SW 1271 (cell line): ENCODE data around the gene DISP3.
"Not testable (repeated sequence)": the region's sequence is repeated elsewhere in the genome, so short reads cannot be mapped to it uniquely, and the experiment has no call there.

Experiments used
- DNase-seq, 2 experiments: peaks; one replicate each; lab custom pipeline; 2025; lab: John Stamatoyannopoulos, UW

Gene DISP3

DNA sequence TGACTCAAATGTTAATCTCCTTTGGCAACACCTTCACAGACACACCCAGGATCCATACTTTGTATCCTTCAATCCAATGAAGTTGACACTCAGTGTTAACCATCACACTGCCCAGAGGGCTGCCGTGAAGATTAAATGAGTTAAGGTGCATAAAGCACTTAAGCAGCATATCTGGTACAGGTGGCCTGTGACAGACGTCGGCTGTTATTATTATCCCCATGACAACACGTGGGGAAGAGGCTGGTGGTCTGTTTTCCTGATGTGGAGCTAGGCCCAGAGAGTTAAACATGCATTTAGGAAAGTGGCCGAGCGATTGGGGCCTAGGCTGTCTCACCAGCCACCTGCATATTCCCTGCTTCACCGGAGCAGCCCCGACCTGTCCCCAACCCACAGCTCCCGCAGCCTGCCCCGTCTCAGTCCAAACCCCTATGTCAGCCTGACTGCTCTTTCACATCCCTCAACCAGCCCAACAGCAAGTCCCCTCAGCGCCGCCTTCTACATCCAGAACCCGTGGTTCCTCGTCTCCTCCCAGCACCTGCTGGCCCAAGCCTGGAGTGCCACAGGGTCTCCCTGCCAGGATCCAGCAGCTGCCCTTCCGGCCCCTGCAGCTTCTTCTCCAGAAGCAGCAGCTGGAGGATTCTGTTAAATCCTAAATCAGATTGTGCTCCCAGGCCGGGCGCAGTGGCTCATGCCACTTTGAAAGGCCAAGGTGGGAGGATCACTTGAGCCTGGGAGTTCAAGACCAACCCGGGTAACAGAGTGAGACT lies 97.3 kb downstream of the DISP3 start:
- no peak for DNase-seq

DNA sequence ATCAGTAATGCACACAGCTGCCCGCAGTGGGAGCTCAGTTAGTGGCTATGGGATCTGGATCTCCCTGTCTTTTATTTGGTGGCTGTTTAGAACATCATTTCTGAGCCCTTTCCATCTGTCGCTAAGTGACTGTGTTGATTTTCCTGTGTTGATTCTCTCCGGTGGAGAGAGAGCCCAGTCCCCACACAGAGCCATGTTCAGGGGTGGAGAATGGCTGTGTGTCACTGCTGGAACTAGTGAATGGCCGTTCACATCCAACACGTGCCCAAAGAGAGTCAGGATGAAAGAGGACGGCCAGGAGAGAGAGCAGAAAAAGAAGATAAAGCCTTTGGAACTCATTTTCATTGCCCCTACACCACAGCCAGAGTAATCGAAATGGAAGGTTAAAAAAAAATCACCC lies 99.0 kb downstream of the DISP3 start:
- DNase-seq = no peak

DNA sequence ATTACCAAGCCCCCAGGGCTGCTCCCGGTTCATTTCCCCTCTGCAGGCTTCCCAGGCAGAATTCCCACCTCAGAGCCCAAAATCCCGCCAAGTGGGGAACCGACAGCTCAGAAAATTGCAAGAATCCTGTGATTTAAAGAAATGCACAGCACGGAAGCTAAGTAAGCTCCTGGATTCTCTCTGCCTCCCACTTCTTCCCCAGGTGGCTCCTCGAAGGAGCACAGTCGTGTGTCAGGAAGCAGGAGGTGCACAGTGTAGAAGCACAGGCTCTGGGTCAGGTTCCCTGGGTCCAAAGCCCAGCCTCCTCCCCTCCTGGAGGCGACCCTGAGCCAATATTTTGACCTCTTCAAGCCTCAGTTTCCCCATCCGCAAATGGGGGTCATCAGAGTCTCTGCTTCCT lies 100.6 kb downstream of the DISP3 start:
- no peak for DNase-seq

DNA sequence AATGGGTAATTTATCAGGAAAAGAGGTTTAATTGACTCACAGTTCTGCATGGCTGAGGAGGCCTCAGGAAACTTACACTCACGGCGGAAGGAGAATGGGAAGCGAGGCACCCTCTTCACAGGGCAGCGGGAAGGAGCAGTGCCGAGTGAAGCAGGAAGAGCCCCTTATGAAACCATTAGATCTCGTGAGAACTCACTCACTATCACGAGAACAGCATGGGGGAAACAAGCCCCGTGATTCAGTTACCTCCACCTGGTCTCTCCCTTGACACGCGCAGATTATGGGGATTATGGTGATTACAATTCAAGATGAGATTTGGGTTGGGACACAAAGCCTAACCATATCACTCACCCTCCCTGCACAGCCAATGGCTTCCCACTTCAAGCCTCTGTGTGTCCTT lies 101.1 kb downstream of the DISP3 start:
- not testable (repeated sequence) for DNase-seq

DNA sequence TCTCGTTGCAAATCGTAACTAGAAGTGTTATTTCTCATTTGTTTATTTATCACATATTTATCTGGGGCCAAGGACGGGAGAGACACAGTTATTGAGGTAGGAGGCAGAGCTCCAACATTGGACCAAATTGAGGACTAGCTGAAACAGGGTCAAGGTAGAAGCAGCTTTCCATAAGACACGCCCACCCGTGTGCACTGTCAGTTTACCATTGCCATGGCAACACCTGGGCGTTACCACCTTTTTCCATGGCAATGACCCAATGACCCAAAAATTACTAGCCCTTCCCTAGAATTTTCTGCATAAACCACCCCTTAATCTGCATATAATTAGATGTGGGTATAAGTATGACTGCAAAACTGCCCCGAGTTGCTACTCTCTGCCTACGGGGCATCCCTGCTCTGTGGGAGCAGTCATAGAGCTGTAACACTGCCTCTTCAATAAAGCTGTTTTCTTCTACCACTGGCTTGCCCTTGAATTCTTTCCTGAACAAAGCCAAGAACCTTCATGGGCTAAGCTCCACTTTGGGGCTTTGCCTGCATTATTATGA lies 102.6 kb downstream of the DISP3 start:
- DNase-seq = no peak

DNA sequence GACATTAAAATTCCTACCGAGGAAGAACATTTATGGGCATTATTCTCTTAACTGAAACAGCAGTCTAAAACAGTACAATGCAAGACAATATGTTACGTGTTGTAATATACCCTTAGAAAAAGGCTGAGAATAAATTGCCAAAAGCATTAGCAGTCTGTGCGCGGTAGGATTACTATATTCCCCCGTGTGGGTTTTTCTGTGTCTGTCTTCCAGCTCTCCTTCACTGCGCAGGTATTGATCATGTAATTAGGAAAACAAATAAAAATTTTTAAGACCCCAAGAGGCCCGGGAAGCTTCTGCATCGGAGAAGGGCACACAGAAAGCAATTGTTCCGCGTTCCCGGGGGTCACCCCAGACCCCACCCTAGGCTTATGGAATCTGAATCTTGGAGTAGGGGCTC lies 106.4 kb downstream of the DISP3 start:
- DNase-seq = no peak
